Measurements from ENCODE around the gene SHC4. TPM values are rescaled to one million over a fixed set of nuclear protein-coding genes. Genes with fewer than 3 reads are reported as not detected.

Gene SHC4
- total and polyA plus RNA-seq, 9 of the 15 experiments (the other 6 are each of a cell fraction or from before 2014, with no cell fraction given): 0.43 to 1.2 (median 0.67) TPM

- TF ChIP-seq BCLAF1 (IDR thresholded peaks at IDR 0.05; ENCODE audit: borderline replicate concordance in 1 of 2, control insufficient read depth in 1 of 2, low read depth in 2 of 2, low read length in 1 of 2) (no peak), ZNF717 (CRISPR knock-in tag; IDR thresholded peaks at IDR 0.05) (no peak), ZNF140 (CRISPR knock-in tag; IDR thresholded peaks at IDR 0.05) (no peak), ZNF408 (CRISPR knock-in tag; IDR thresholded peaks at IDR 0.05; ENCODE audit: low read depth) (no peak), CREB3 (tag; conservative IDR thresholded peaks at IDR 0.05; ENCODE audit: low read depth) (no peak), ELF2 (CRISPR knock-in tag; IDR thresholded peaks at IDR 0.05) (no peak), ZNF830 (CRISPR knock-in tag; IDR thresholded peaks at IDR 0.05) (no peak), HDAC8 (tag; IDR thresholded peaks at IDR 0.05) (no peak), MGA (IDR thresholded peaks at IDR 0.05) (no peak), ZNF444 (CRISPR knock-in tag; IDR thresholded peaks at IDR 0.05) (no peak), PPARD (CRISPR knock-in tag; IDR thresholded peaks at IDR 0.05) (no peak), ZNF12 (CRISPR knock-in tag; IDR thresholded peaks at IDR 0.05) (no peak)
Observed at GRCh38 chr15:48858401-48858800, 105.3 kb downstream of the SHC4 start (continued).

All from K562 (cell line).